ENCODE data around the gene NYAP1. TPM values are rescaled to one million over a fixed set of nuclear protein-coding genes. Genes with fewer than 3 reads are reported as not detected.
A peak's percentile ranks its signal among the peaks of the same experiment; 100 is the strongest.

The NYAP1 gene
- total and polyA plus RNA-seq, 2 of the 8 experiments (the other 6 are each of a cell fraction or from before 2014, with no cell fraction given) = 1.9 to 4.6 TPM

DNA sequence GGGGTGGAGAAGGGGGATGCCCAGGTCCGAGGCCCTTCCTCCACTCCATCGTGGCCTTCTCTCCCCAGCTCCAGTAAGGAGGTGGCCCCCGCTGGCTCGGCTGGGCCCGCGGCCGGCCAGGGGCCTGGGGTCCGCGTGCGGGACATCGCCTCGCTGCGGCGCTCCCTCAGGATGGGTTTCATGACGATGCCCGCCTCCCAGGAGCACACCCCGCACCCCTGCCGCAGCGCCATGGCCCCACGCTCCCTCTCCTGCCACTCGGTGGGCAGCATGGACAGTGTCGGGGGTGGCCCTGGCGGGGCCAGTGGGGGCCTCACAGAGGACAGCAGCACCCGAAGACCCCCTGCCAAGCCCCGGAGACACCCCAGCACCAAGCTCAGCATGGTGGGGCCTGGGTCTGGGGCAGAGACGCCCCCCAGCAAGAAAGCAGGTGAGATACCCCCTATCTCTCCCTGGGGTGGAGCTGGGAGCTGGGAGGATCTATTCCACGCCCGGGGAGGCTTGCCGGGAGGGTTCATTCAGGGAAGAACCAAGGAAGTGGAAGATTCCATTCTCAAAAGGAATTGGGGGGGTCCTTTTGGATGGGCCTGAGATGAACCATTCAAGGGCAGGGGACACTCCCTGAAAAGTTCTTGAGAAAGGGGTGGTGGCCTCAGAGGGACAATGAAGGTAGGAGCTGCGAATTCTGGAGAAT is 3.2 kb downstream of the NYAP1 start (continued):
- TF ChIP-seq SIX5 (IDR thresholded peaks at IDR 0.05; ENCODE audit: low read depth, low read length) = peak; percentile 37
- TF ChIP-seq RAD21 (IDR thresholded peaks at IDR 0.05 in 1 of 2, conservative IDR thresholded peaks at IDR 0.05 in 1 of 2; ENCODE audit: low read depth in 2 of 2, low read length in 2 of 2) = no peak

All from H1 (cell line).